ENCODE results near the gene KCNQ1OT1.

DNA sequence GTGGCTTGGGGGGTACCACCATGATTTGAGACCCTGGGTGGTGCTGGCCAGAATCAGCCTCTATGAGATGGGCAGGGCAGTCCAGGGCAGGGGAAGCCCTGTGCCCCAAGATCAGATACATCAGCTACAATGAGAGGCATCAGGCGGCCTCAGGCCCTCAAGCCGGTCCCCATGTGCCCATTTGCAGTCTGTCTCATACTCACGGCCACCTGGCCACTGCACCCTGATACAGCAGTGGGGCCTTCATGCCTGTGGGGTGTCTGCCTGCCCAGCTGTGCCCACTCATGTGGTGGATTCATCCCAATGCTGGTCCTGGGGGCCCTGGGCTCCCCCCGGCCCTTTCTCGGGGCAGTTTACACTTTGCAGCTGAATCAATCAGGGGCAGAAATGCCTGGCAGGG, 42.4 kb upstream of the KCNQ1OT1 start:
- TF ChIP-seq POLR2A (IDR thresholded peaks at IDR 0.05; ENCODE audit: low read length) (no peak), GATA1 (IDR thresholded peaks at IDR 0.05; ENCODE audit: low read depth, low read length) (no peak)

Measured in erythroblast (primary cell).